Stimulated activated naive CD8-positive, alpha-beta T cell treated with anti-CD3 and anti-CD28 coated beads, Interleukin-15, Interleukin-2, amounts not matched to agents 100 ng/mL and 50 ng/mL, for 24 hours (primary cell): Measurements from ENCODE around the gene SGCA.

Experiments used
- H3K27ac Mint-ChIP-seq: one replicate; pipeline ENCODE4 v1.8.0; 2021; ENCODE audit warnings: mild to moderate bottlenecking, mixed read lengths
- H3K27me3 Mint-ChIP-seq: one replicate; pipeline ENCODE4 v1.8.0; 2021; ENCODE audit warnings: mixed read lengths
- H3K36me3 Mint-ChIP-seq: one replicate; pipeline ENCODE4 v1.8.0; 2021; ENCODE audit warnings: low read depth, mixed read lengths
- H3K4me1 Mint-ChIP-seq: one replicate; pipeline ENCODE4 v1.8.0; 2021; ENCODE audit warnings: low read depth, mixed read lengths
- H3K4me3 Mint-ChIP-seq: one replicate; pipeline ENCODE4 v1.8.0; 2021; ENCODE audit warnings: mild to moderate bottlenecking, mixed read lengths
- H3K9me3 Mint-ChIP-seq: one replicate; pipeline ENCODE4 v1.8.0; 2021; ENCODE audit warnings: mixed read lengths

Gene SGCA

GRCh38 chr17:50186661-50187393 is 21.0 kb downstream of the SGCA start:
- no peak overlapping the region for H3K27ac Mint-ChIP-seq
- no peak overlapping the region for H3K4me3 Mint-ChIP-seq
- H3K9me3 Mint-ChIP-seq = no peaks in the 10 kb centered on the region
- H3K4me1 Mint-ChIP-seq = peaks cover 15% of the 10 kb centered on the region
- H3K36me3 Mint-ChIP-seq = no peaks in the 10 kb centered on the region
- H3K27me3 Mint-ChIP-seq = no peaks in the 10 kb centered on the region

GRCh38 chr17:50187394-50187725 is 21.6 kb downstream of the SGCA start:
- Mint-ChIP-seq H3K4me1 (peaks cover 15% of the 10 kb centered on the region), H3K4me3 (no peak overlapping the region), H3K27ac (no peak overlapping the region), H3K9me3 (no peaks in the 10 kb centered on the region), H3K27me3 (no peaks in the 10 kb centered on the region), H3K36me3 (no peaks in the 10 kb centered on the region)

- H3K27ac Mint-ChIP-seq = no peak overlapping the region
- no peaks in the 10 kb centered on the region for H3K9me3 Mint-ChIP-seq
- no peaks in the 10 kb centered on the region for H3K27me3 Mint-ChIP-seq
- H3K4me3 Mint-ChIP-seq = no peak overlapping the region
- no peaks in the 10 kb centered on the region for H3K36me3 Mint-ChIP-seq
- peaks cover 20% of the 10 kb centered on the region for H3K4me1 Mint-ChIP-seq
These were observed 22.1 kb downstream of the SGCA start for GRCh38 chr17:50187751-50188530.

- Mint-ChIP-seq H3K9me3 (no peaks in the 10 kb centered on the region), H3K27me3 (no peaks in the 10 kb centered on the region), H3K27ac (no peak overlapping the region), H3K4me1 (peaks cover 22% of the 10 kb centered on the region), H3K4me3 (no peak overlapping the region), H3K36me3 (no peaks in the 10 kb centered on the region)
These were observed 22.7 kb downstream of the SGCA start for GRCh38 chr17:50188531-50188920.

GRCh38 chr17:50188921-50189549 is 23.2 kb downstream of the SGCA start:
- H3K27me3 Mint-ChIP-seq = no peaks in the 10 kb centered on the region
- no peaks in the 10 kb centered on the region for H3K36me3 Mint-ChIP-seq
- no peaks in the 10 kb centered on the region for H3K9me3 Mint-ChIP-seq
- H3K4me1 Mint-ChIP-seq = peaks cover 17% of the 10 kb centered on the region
- H3K4me3 Mint-ChIP-seq = no peak overlapping the region
- no peak overlapping the region for H3K27ac Mint-ChIP-seq

GRCh38 chr17:50189550-50190292 is 23.9 kb downstream of the SGCA start:
- H3K4me3 Mint-ChIP-seq = no peak overlapping the region
- no peak overlapping the region for H3K27ac Mint-ChIP-seq
- no peaks in the 10 kb centered on the region for H3K36me3 Mint-ChIP-seq
- no peaks in the 10 kb centered on the region for H3K27me3 Mint-ChIP-seq
- H3K9me3 Mint-ChIP-seq = no peaks in the 10 kb centered on the region
- H3K4me1 Mint-ChIP-seq = peaks cover 12% of the 10 kb centered on the region

- Mint-ChIP-seq H3K27me3 (no peaks in the 10 kb centered on the region), H3K36me3 (no peaks in the 10 kb centered on the region), H3K27ac (no peak overlapping the region), H3K4me3 (no peak overlapping the region), H3K4me1 (peaks cover 9% of the 10 kb centered on the region), H3K9me3 (no peaks in the 10 kb centered on the region)
These were observed 24.4 kb downstream of the SGCA start for GRCh38 chr17:50190293-50190602.

GRCh38 chr17:50190603-50191358 is 25.0 kb downstream of the SGCA start:
- H3K27me3 Mint-ChIP-seq = no peaks in the 10 kb centered on the region
- H3K27ac Mint-ChIP-seq = no peak overlapping the region
- no peaks in the 10 kb centered on the region for H3K9me3 Mint-ChIP-seq
- peaks cover 9% of the 10 kb centered on the region for H3K4me1 Mint-ChIP-seq
- no peaks in the 10 kb centered on the region for H3K36me3 Mint-ChIP-seq
- H3K4me3 Mint-ChIP-seq = no peak overlapping the region

GRCh38 chr17:50191359-50192143 is 25.7 kb downstream of the SGCA start:
- Mint-ChIP-seq H3K9me3 (no peaks in the 10 kb centered on the region), H3K36me3 (no peaks in the 10 kb centered on the region), H3K4me1 (peaks cover 9% of the 10 kb centered on the region), H3K27me3 (no peaks in the 10 kb centered on the region), H3K27ac (no peak overlapping the region), H3K4me3 (no peak overlapping the region)

GRCh38 chr17:50192144-50192617 is 26.4 kb downstream of the SGCA start:
- H3K27me3 Mint-ChIP-seq = no peaks in the 10 kb centered on the region
- H3K27ac Mint-ChIP-seq = no peak overlapping the region
- H3K4me1 Mint-ChIP-seq = peaks cover 9% of the 10 kb centered on the region
- no peaks in the 10 kb centered on the region for H3K9me3 Mint-ChIP-seq
- no peaks in the 10 kb centered on the region for H3K36me3 Mint-ChIP-seq
- H3K4me3 Mint-ChIP-seq = no peak overlapping the region

- no peak overlapping the region for H3K27ac Mint-ChIP-seq
- peaks cover 9% of the 10 kb centered on the region for H3K4me1 Mint-ChIP-seq
- no peaks in the 10 kb centered on the region for H3K36me3 Mint-ChIP-seq
- H3K9me3 Mint-ChIP-seq = no peaks in the 10 kb centered on the region
- no peak overlapping the region for H3K4me3 Mint-ChIP-seq
- H3K27me3 Mint-ChIP-seq = no peaks in the 10 kb centered on the region
These were observed 26.9 kb downstream of the SGCA start for GRCh38 chr17:50192618-50193291.

- no peak overlapping the region for H3K4me3 Mint-ChIP-seq
- H3K36me3 Mint-ChIP-seq = no peaks in the 10 kb centered on the region
- peaks cover 9% of the 10 kb centered on the region for H3K27me3 Mint-ChIP-seq
- peaks cover 17% of the 10 kb centered on the region for H3K4me1 Mint-ChIP-seq
- H3K27ac Mint-ChIP-seq = no peak overlapping the region
- no peaks in the 10 kb centered on the region for H3K9me3 Mint-ChIP-seq
These were observed 28.5 kb downstream of the SGCA start for GRCh38 chr17:50194140-50194933.
